H9 (cell line): ENCODE results near the gene CCDC150. TPM values are rescaled to one million over a fixed set of nuclear protein-coding genes. Genes with fewer than 3 reads are reported as not detected.

ENCODE experiments used
- DNase-seq: peaks from one replicate; pipeline ENCODE4 v3.0.0-alpha.2; 2017
- H2AFZ ChIP-seq: one replicate; pipeline ENCODE4 v1.6.1; 2013; ENCODE audit warnings: mild to moderate bottlenecking, low read length, control low read depth, moderate library complexity
- H2AK5ac ChIP-seq: 2 replicates; pipeline ENCODE4 v1.6.1; 2013; ENCODE audit warnings: low read length, control low read depth, mixed read lengths; ENCODE audit not compliant: insufficient read length
- H2BK120ac ChIP-seq: one replicate; pipeline ENCODE4 v1.6.1; 2013; ENCODE audit warnings: low read depth, mild to moderate bottlenecking, low read length, control low read depth, inconsistent platforms; ENCODE audit not compliant: poor library complexity, severe bottlenecking
- H2BK12ac ChIP-seq: 2 replicates; pipeline ENCODE4 v1.6.1; 2013; ENCODE audit warnings: low read length, control low read depth, mixed read lengths, low read depth; ENCODE audit not compliant: insufficient read length
- H2BK15ac ChIP-seq: 2 replicates; pipeline ENCODE4 v1.6.1; 2013; ENCODE audit warnings: low read depth, low read length, control low read depth
- H2BK20ac ChIP-seq: one replicate; pipeline ENCODE4 v1.6.1; 2013; ENCODE audit warnings: low read depth, mild to moderate bottlenecking, low read length, control low read depth, inconsistent platforms; ENCODE audit not compliant: poor library complexity, severe bottlenecking
- H2BK5ac ChIP-seq: 2 replicates; pipeline ENCODE4 v1.6.1; 2013; ENCODE audit warnings: low read length, control low read depth, mixed read lengths; ENCODE audit not compliant: insufficient read length
- H3K14ac ChIP-seq: 2 replicates; pipeline ENCODE4 v1.6.1; 2013; ENCODE audit warnings: low read length, control low read depth; ENCODE audit not compliant: insufficient read depth
- H3K18ac ChIP-seq: 2 replicates; pipeline ENCODE4 v1.6.1; 2013; ENCODE audit warnings: low read depth, mild to moderate bottlenecking, mixed read lengths, low read length, control low read depth; ENCODE audit not compliant: insufficient read length
- H3K23ac ChIP-seq: 2 replicates; pipeline ENCODE4 v1.6.1; 2013; ENCODE audit warnings: low read length, control low read depth, mixed read lengths, low read depth; ENCODE audit not compliant: insufficient read length
- H3K23me2 ChIP-seq: 2 replicates; pipeline ENCODE4 v1.6.1; 2013; ENCODE audit warnings: low read depth, mild to moderate bottlenecking, mixed read lengths, low read length, control low read depth; ENCODE audit not compliant: insufficient read length, poor library complexity, severe bottlenecking
- H3K27ac ChIP-seq: 2 replicates; pipeline ENCODE4 v1.5.1; 2013; ENCODE audit warnings: low read length, control low read depth, mixed read lengths, low read depth; ENCODE audit not compliant: insufficient read length
- H3K27me3 ChIP-seq: 2 replicates; pipeline ENCODE4 v1.6.1; 2013; ENCODE audit warnings: low read length, control low read depth, inconsistent platforms; ENCODE audit not compliant: insufficient read depth
- H3K4ac ChIP-seq: 2 replicates; pipeline ENCODE4 v1.6.1; 2013; ENCODE audit warnings: low read depth, mild to moderate bottlenecking, control low read depth, inconsistent platforms, low read length, moderate library complexity
- H3K4me1 ChIP-seq: 2 replicates; pipeline ENCODE4 v1.6.1; 2013; ENCODE audit warnings: low read length, control low read depth, inconsistent platforms; ENCODE audit not compliant: insufficient read depth
- H3K4me2 ChIP-seq: 2 replicates; pipeline ENCODE4 v1.6.1; 2013; ENCODE audit warnings: low read length, control low read depth, mixed read lengths; ENCODE audit not compliant: insufficient read length, insufficient read depth
- H3K56ac ChIP-seq: 2 replicates; pipeline ENCODE4 v1.6.1; 2013; ENCODE audit warnings: low read depth, mild to moderate bottlenecking, mixed read lengths, low read length, control low read depth; ENCODE audit not compliant: insufficient read length
- H3K79me1 ChIP-seq: 2 replicates; pipeline ENCODE4 v1.6.1; 2013; ENCODE audit warnings: low read depth, mild to moderate bottlenecking, moderate library complexity, low read length, control low read depth, inconsistent platforms; ENCODE audit not compliant: insufficient read depth, poor library complexity, severe bottlenecking
- H3K79me2 ChIP-seq: 2 replicates; pipeline ENCODE4 v1.6.1; 2013; ENCODE audit warnings: low read length, control low read depth, inconsistent platforms; ENCODE audit not compliant: insufficient read depth
- H3K9ac ChIP-seq: 2 replicates; pipeline ENCODE4 v1.6.1; 2013; ENCODE audit warnings: low read length, control low read depth, mixed read lengths; ENCODE audit not compliant: insufficient read length; ENCODE audit errors: extremely low read depth
- H3K9me3 ChIP-seq: one replicate; pipeline ENCODE4 v1.6.1; 2013; ENCODE audit warnings: low read depth, low read length, inconsistent platforms; ENCODE audit not compliant: control insufficient read depth
- H3T11ph ChIP-seq: one replicate; pipeline ENCODE4 v1.6.1; 2013; ENCODE audit warnings: mild to moderate bottlenecking, low read length, control low read depth, inconsistent platforms
- H4K20me1 ChIP-seq: one replicate; pipeline ENCODE4 v1.6.1; 2013; ENCODE audit not compliant: control insufficient read depth, insufficient read length, insufficient read depth
- H4K5ac ChIP-seq: 2 replicates; pipeline ENCODE4 v1.6.1; 2013; ENCODE audit warnings: low read depth, mild to moderate bottlenecking, mixed read lengths, low read length, control low read depth; ENCODE audit not compliant: insufficient read length
- H4K8ac ChIP-seq: replicated peaks from 2 replicates; pipeline ENCODE4 v1.6.1; 2013; ENCODE audit warnings: low read length, control low read depth, mixed read lengths, low read depth; ENCODE audit not compliant: insufficient read length
- H4K91ac ChIP-seq: 2 replicates; pipeline ENCODE4 v1.6.1; 2013; ENCODE audit warnings: low read depth, mild to moderate bottlenecking, moderate library complexity, mixed read lengths, low read length, control low read depth; ENCODE audit not compliant: insufficient read length
- H3K27ac Mint-ChIP-seq, 3 experiments: 2 replicates in 2 of 3; 3 replicates in 1 of 3; pipeline ENCODE4 v1.8.0; 2020 to 2021; ENCODE audit warnings: mixed read lengths in 3 of 3, mild to moderate bottlenecking in 1 of 3, moderate library complexity in 1 of 3
- H3K27me3 Mint-ChIP-seq: 2 replicates; pipeline ENCODE4 v1.8.0; 2021; ENCODE audit warnings: low read depth, mild to moderate bottlenecking, moderate library complexity, mixed read lengths
- H3K36me3 Mint-ChIP-seq, 3 experiments: 2 replicates in 2 of 3; 3 replicates in 1 of 3; pipeline ENCODE4 v1.8.0; 2020 to 2021; ENCODE audit warnings: low read depth in 3 of 3, mixed read lengths in 3 of 3; ENCODE audit not compliant: insufficient read depth in 1 of 3
- H3K4me1 Mint-ChIP-seq, 2 experiments: 2 replicates each; pipeline ENCODE4 v1.8.0; 2020; ENCODE audit warnings: mixed read lengths in 2 of 2
- H3K4me3 Mint-ChIP-seq, 2 experiments: 2 replicates in 1 of 2; 3 replicates in 1 of 2; pipeline ENCODE4 v1.8.0; 2020 to 2021; ENCODE audit warnings: mild to moderate bottlenecking in 2 of 2, mixed read lengths in 2 of 2, moderate library complexity in 1 of 2
- H3K9me3 Mint-ChIP-seq, 2 experiments: 2 replicates in 1 of 2; 3 replicates in 1 of 2; pipeline ENCODE4 v1.8.0; 2020; ENCODE audit warnings: mild to moderate bottlenecking in 2 of 2, mixed read lengths in 2 of 2, moderate library complexity in 1 of 2
- WGBS: extraction: QIAGEN DNeasy Blood & Tissue Kit; methylation state at CpG from one replicate; pipeline ENCODE4 v1.1.7; 2013; ENCODE audit warnings: missing lambda C conversion rate, low lambda C conversion rate, mixed read lengths; ENCODE audit not compliant: insufficient read length; ENCODE audit errors: extremely low coverage; 5-methylcytosine and 5-hydroxymethylcytosine counted together
- total RNA-seq: library from RNA; stranded (reverse); gene quantifications from 2 replicates; pipeline ENCODE4 v1.2.1, GENCODE V29; 2021
- TF ChIP-seq, protein P1 (sequence below): fragments of 200-600 bp; sonication (generic); conservative IDR thresholded peaks from 3 replicates; pipeline ENCODE4 v1.8.0; 2021; ENCODE audit warnings: antibody characterized with exemption, mild to moderate bottlenecking

The CCDC150 gene
- total RNA-seq, 1 experiment from 2014 or later = 26.2 TPM

DNA sequence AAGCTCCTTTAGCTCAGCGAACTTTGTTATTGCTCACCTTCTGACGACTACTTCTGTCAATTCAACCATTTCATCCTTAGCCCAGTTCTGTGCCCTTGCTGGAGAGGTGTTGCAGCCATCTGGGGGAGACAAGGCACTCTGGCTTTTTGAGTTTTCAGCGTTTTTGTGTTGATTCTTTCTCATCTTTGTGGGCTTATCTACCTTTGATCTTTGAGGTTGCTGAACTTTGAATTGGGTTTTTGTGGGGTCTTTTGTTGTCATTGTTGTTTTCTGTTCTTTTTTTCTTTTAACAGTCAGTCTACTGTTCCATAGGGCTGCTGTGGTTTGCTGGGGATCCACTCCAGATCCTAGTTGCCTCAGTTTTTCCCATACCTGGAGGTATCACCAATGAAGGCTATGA, 102.7 kb downstream of the CCDC150 start:
- Histone ChIP-seq H3K4me2 (no peak overlapping the region), H3K23ac (no peak overlapping the region), H2BK20ac (no peak overlapping the region), H3K79me2 (no peaks in the 10 kb centered on the region), H3K9ac (no peak overlapping the region), H4K91ac (no peak overlapping the region), H3K27ac (no peak overlapping the region), H3T11ph (no peak overlapping the region), H2BK12ac (no peak overlapping the region), H2BK120ac (no peak overlapping the region), H2AFZ (no peak overlapping the region), H2BK15ac (no peak overlapping the region), H4K8ac (no peak overlapping the region), H3K23me2 (no peaks in the 10 kb centered on the region), H3K14ac (no peak overlapping the region), H2BK5ac (no peak overlapping the region), H3K4ac (no peak overlapping the region), H3K4me1 (no peaks in the 10 kb centered on the region), H3K56ac (no peak overlapping the region), H4K20me1 (no peaks in the 10 kb centered on the region), H3K79me1 (no peaks in the 10 kb centered on the region), H3K27me3 (no peaks in the 10 kb centered on the region), H2AK5ac (no peak overlapping the region), H4K5ac (no peak overlapping the region), H3K9me3 (no peaks in the 10 kb centered on the region), H3K18ac (no peak overlapping the region)
- peaks cover 26 to 31% (median 28%) of the 10 kb centered on the region in 3 experiments for H3K36me3 Mint-ChIP-seq
- H3K4me1 Mint-ChIP-seq = peaks cover 0 to 6% of the 10 kb centered on the region in 2 experiments; a peak in 1 of 4 replicates
- TF ChIP-seq, protein P1, sequence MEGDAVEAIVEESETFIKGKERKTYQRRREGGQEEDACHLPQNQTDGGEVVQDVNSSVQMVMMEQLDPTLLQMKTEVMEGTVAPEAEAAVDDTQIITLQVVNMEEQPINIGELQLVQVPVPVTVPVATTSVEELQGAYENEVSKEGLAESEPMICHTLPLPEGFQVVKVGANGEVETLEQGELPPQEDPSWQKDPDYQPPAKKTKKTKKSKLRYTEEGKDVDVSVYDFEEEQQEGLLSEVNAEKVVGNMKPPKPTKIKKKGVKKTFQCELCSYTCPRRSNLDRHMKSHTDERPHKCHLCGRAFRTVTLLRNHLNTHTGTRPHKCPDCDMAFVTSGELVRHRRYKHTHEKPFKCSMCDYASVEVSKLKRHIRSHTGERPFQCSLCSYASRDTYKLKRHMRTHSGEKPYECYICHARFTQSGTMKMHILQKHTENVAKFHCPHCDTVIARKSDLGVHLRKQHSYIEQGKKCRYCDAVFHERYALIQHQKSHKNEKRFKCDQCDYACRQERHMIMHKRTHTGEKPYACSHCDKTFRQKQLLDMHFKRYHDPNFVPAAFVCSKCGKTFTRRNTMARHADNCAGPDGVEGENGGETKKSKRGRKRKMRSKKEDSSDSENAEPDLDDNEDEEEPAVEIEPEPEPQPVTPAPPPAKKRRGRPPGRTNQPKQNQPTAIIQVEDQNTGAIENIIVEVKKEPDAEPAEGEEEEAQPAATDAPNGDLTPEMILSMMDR = no peak
- no peak for DNase-seq
- peaks cover 6 to 10% of the 10 kb centered on the region in 2 experiments; a peak in 2 of 5 replicates for H3K9me3 Mint-ChIP-seq
- H3K27ac Mint-ChIP-seq = no peak overlapping the region; a peak in 1 of 7 replicates
- no peak overlapping the region for H3K4me3 Mint-ChIP-seq
- no CpG with 5 or more reads among the region's 3 CpGs for WGBS
- H3K27me3 Mint-ChIP-seq = no peaks in the 10 kb centered on the region
